IMR-90 (cell line): ENCODE results near the gene IL1R2. TPM values are rescaled to one million over a fixed set of nuclear protein-coding genes. Genes with fewer than 3 reads are reported as not detected.

ENCODE experiments used
- ATAC-seq: fragments of 200-7000 bp; cut with Tn5 transposase; 2 replicates; pipeline ENCODE4 v1.9.1; 2020; ENCODE audit warnings: low read depth, mild to moderate bottlenecking, moderate library complexity
- BruUV-seq: library from RNA; stranded (reverse); fragments of 400-500 nt; replicated peaks from 2 replicates; lab custom pipeline; 2021; lab: Mats Ljungman, UMichigan
- CTCF ChIA-PET: fragments of 300-600 bp; formaldehyde crosslinking; extraction: SDS; loops from one replicate; lab custom pipeline; 2021; ENCODE audit warnings: antibody characterized with exemption; lab: Yijun Ruan, JAX
- POLR2A ChIA-PET: fragments of 300-600 bp; sonication (Branson Sonifier 250); formaldehyde crosslinking; loops from one replicate; lab custom pipeline; 2022; ENCODE audit warnings: antibody characterized with exemption; ENCODE audit not compliant: unreplicated experiment; lab: Charles Lee
- DNase-seq: peaks from one replicate; pipeline ENCODE4 v3.0.0; 2013
- H2AFZ ChIP-seq: replicated peaks from 2 replicates; pipeline ENCODE3; 2013; ENCODE audit warnings: low read length, mild to moderate bottlenecking; ENCODE audit not compliant: poor library complexity
- H2AK5ac ChIP-seq: 2 replicates; pipeline ENCODE4 v1.6.1; 2013; ENCODE audit warnings: low read depth, low read length, inconsistent platforms
- H2AK9ac ChIP-seq: replicated peaks from 2 replicates; pipeline ENCODE3; 2013; ENCODE audit warnings: mild to moderate bottlenecking, low read depth, low read length, moderate library complexity; ENCODE audit not compliant: poor library complexity
- H2BK120ac ChIP-seq: 2 replicates; pipeline ENCODE4 v1.6.1; 2013; ENCODE audit warnings: low read depth, low read length, inconsistent platforms
- H2BK15ac ChIP-seq: 3 replicates; pipeline ENCODE4 v1.6.1; 2013; ENCODE audit warnings: low read depth, low read length, inconsistent platforms
- H2BK20ac ChIP-seq: 2 replicates; pipeline ENCODE4 v1.6.1; 2013; ENCODE audit warnings: low read depth, mild to moderate bottlenecking, inconsistent platforms, low read length, moderate library complexity
- H2BK5ac ChIP-seq: 2 replicates; pipeline ENCODE4 v1.6.1; 2013; ENCODE audit warnings: mild to moderate bottlenecking, low read depth, low read length, inconsistent platforms; ENCODE audit not compliant: poor library complexity, severe bottlenecking
- H3K14ac ChIP-seq: replicated peaks from 2 replicates; pipeline ENCODE4 v1.6.1; 2013; ENCODE audit warnings: low read depth, low read length, inconsistent platforms
- H3K18ac ChIP-seq: 2 replicates; pipeline ENCODE4 v1.6.1; 2013; ENCODE audit warnings: low read depth, low read length, control low read depth
- H3K23ac ChIP-seq: 2 replicates; pipeline ENCODE4 v1.6.1; 2013; ENCODE audit warnings: low read depth, low read length, inconsistent platforms
- H3K27ac ChIP-seq: 2 replicates; pipeline ENCODE4 v1.5.1; 2013; ENCODE audit warnings: mild to moderate bottlenecking, control low read depth, low read length; ENCODE audit not compliant: insufficient read depth
- H3K27me3 ChIP-seq: 2 replicates; pipeline ENCODE4 v1.6.1; 2013; ENCODE audit warnings: low read length; ENCODE audit not compliant: control insufficient read depth, insufficient read depth
- H3K36me3 ChIP-seq: 2 replicates; pipeline ENCODE4 v1.6.1; 2013; ENCODE audit warnings: low read length, mixed read lengths; ENCODE audit not compliant: control insufficient read depth, insufficient read depth
- H3K4ac ChIP-seq: 2 replicates; pipeline ENCODE4 v1.6.1; 2013; ENCODE audit warnings: low read depth, low read length, inconsistent platforms
- H3K4me1 ChIP-seq: 2 replicates; pipeline ENCODE4 v1.6.1; 2013; ENCODE audit warnings: low read length, mixed read lengths; ENCODE audit not compliant: control insufficient read depth, insufficient read depth
- H3K4me2 ChIP-seq: 2 replicates; pipeline ENCODE4 v1.6.1; 2013; ENCODE audit warnings: low read depth, mild to moderate bottlenecking, control low read depth, low read length, moderate library complexity
- H3K4me3 ChIP-seq: 2 replicates; pipeline ENCODE4 v1.5.1; 2013; ENCODE audit warnings: low read depth, mild to moderate bottlenecking, control low read depth, low read length, moderate library complexity; ENCODE audit not compliant: insufficient read depth
- H3K56ac ChIP-seq: 2 replicates; pipeline ENCODE4 v1.6.1; 2013; ENCODE audit warnings: low read length, inconsistent platforms; ENCODE audit not compliant: insufficient read depth; ENCODE audit errors: extremely low read depth
- H3K79me1 ChIP-seq, 2 experiments: 2 replicates each; pipeline ENCODE4 v1.6.1; 2013; ENCODE audit warnings: low read length in 2 of 2, inconsistent platforms in 1 of 2, low read depth in 1 of 2
- H3K9ac ChIP-seq: 2 replicates; pipeline ENCODE4 v1.6.1; 2013; ENCODE audit warnings: low read depth, low read length, control low read depth
- H3K9me1 ChIP-seq: 2 replicates; pipeline ENCODE4 v1.6.1; 2013; ENCODE audit warnings: low read length, inconsistent platforms; ENCODE audit not compliant: insufficient read depth
- H3K9me3 ChIP-seq: 2 replicates; pipeline ENCODE4 v1.6.1; 2013; ENCODE audit warnings: low read length; ENCODE audit not compliant: control insufficient read depth, insufficient read depth
- H4K20me1 ChIP-seq: 2 replicates; pipeline ENCODE4 v1.6.1; 2013; ENCODE audit warnings: low read length, inconsistent platforms; ENCODE audit not compliant: insufficient read depth
- H4K5ac ChIP-seq: 2 replicates; pipeline ENCODE4 v1.6.1; 2013; ENCODE audit warnings: mild to moderate bottlenecking, low read depth, low read length, control low read depth
- H4K8ac ChIP-seq, 2 experiments: 2 replicates each; pipeline ENCODE4 v1.6.1; 2013; ENCODE audit warnings: low read depth in 2 of 2, low read length in 2 of 2, control low read depth in 1 of 2, inconsistent platforms in 1 of 2
- H4K91ac ChIP-seq: 2 replicates; pipeline ENCODE4 v1.6.1; 2013; ENCODE audit warnings: low read depth, low read length, inconsistent platforms; ENCODE audit not compliant: insufficient read depth
- CHD1 ChIP-seq: IDR thresholded peaks from 2 replicates; pipeline ENCODE4 v1.6.1; 2012; ENCODE audit warnings: low read depth, low read length, improper control_type of control experiment
- WGBS, 2 experiments: methylation state at CpG; one replicate each; pipeline versions ENCODE4 v1.1.5 to v1.1.7; 2013; ENCODE audit warnings: missing lambda C conversion rate in 2 of 2; ENCODE audit not compliant: insufficient read length in 1 of 2; ENCODE audit errors: extremely low coverage in 2 of 2; 5-methylcytosine and 5-hydroxymethylcytosine counted together
- dilution Hi-C: fragments of 300-500 bp; cut with HindIII; formaldehyde crosslinking; loops from one replicate; pipeline ENCODE4 v1.14.3; 2018; ENCODE audit warnings: low sequenced_read_pairs; ENCODE audit not compliant: unreplicated experiment
- in situ Hi-C: fragments of 300-500 bp; cut with MboI; formaldehyde crosslinking; loops from 3 replicates; pipeline ENCODE4 v1.14.3; 2019; ENCODE audit warnings: low sequenced_read_pairs, inconsistent platforms, mixed read lengths
- intact Hi-C: fragments of 100-400 bp; cut with micrococcal nuclease; formaldehyde crosslinking; loops from 2 replicates; pipeline ENCODE4 v1.10.0; 2022
- polyA plus RNA-seq, 3 experiments: library from polyadenylated mRNA; depleted of rRNA; stranded (reverse); fragments of >200 nt; gene quantifications; 2 replicates each; pipeline ENCODE4 v1.2.3, GENCODE V29; 2012; ENCODE audit warnings: low replicate concordance in 1 of 3
- total RNA-seq: library from RNA; depleted of rRNA; stranded (reverse); fragments of >200 nt; gene quantifications from 2 replicates; pipeline ENCODE4 v1.2.3, GENCODE V29; 2012

Gene IL1R2
- total and polyA plus RNA-seq, 2 of the 4 experiments (the other 2 are of a cell fraction) = not detected

- Histone ChIP-seq H3K9ac (no peak overlapping the region), H3K9me3 (no peaks in the 10 kb centered on the region), H2BK120ac (no peak overlapping the region), H3K36me3 (no peaks in the 10 kb centered on the region), H3K9me1 (0 out of 2 replicates have a peak, but pooled peaks cover 4% of the 10 kb centered on the region), H4K20me1 (no peaks in the 10 kb centered on the region), H3K79me1 (no peaks in the 10 kb centered on the region), H3K27me3 (peaks cover 74% of the 10 kb centered on the region), H4K8ac (no peak overlapping the region), H3K56ac (no peak overlapping the region), H3K27ac (no peak overlapping the region), H3K23ac (no peak overlapping the region), H2BK5ac (no peak overlapping the region), H3K18ac (no peak overlapping the region), H3K4me1 (no peaks in the 10 kb centered on the region), H3K4me3 (no peak overlapping the region), H2AK9ac (no peak overlapping the region), H3K4me2 (no peak overlapping the region), H2BK15ac (no peak overlapping the region), H2BK20ac (no peak overlapping the region), H4K5ac (no peak overlapping the region), H3K14ac (no peak overlapping the region), H2AK5ac (no peak overlapping the region), H4K91ac (no peak overlapping the region), H3K4ac (no peak overlapping the region), H2AFZ (no peak overlapping the region)
- DNase-seq (no peak), ATAC-seq (no peak)
- dilution Hi-C loops (no loop called here), intact Hi-C loops (no loop called here), in situ Hi-C loops (no loop called here)
- POLR2A ChIA-PET = no interaction called here
- BruUV-seq = no TSS peak
- CTCF ChIA-PET = no interaction called here
- no peak for TF ChIP-seq CHD1
- whole genome bisulfite sequencing, 2 experiments = no CpG with 5 or more reads among the region's 6 CpGs
Observed at GRCh38 chr2:101993772-101994171, 2.0 kb downstream of the IL1R2 start.
